GM21576 (cell line): ENCODE data around the gene ARID3A.
A peak's percentile ranks its signal among the peaks of the same experiment; 100 is the strongest.
"Not testable (repeated sequence)": the region's sequence is repeated elsewhere in the genome, so short reads cannot be mapped to it uniquely, and the experiment has no call there.

Source experiments
- ATAC-seq: cut with Tn5 transposase; IDR thresholded peaks from one replicate; pipeline ENCODE4 v1.9.1; 2021; ENCODE audit warnings: mild to moderate bottlenecking, moderate library complexity; ENCODE audit not compliant: unreplicated experiment

The ARID3A gene

DNA sequence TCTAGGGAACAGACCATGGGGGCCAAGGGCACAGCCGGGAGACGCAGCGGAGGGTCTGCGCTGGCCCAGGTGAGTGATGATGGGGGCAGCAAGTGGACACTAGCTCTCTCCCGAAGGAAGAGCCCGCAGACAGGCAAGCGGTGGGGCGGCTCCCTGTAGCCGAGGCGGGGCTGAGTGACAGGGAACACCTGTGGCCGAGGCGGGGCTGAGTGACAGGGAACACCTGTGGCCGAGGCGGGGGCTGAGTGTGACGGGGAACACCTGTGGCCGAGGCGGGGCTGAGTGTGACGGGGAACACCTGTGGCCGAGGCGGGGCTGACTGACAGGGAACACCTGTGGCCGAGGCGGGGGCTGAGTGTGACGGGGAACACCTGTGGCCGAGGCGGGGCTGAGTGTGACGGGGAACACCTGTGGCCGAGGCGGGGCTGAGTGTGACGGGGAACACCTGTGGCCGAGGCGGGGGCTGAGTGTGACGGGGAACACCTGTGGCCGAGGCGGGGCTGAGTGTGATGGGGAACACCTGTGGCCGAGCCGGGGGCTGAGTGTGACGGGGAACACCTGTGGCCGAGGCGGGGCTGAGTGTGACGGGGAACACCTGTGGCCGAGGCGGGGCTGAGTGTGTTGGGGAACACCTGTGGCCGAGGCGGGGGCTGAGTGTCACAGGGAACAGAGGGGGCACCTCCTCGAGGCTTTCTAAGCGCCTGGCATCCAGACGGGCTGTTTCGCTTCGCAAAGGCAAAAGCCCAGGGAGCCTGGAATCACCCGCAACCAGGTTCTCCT, 34.2 kb upstream of the ARID3A start:
- ATAC-seq, result not testable (repeated sequence)

DNA sequence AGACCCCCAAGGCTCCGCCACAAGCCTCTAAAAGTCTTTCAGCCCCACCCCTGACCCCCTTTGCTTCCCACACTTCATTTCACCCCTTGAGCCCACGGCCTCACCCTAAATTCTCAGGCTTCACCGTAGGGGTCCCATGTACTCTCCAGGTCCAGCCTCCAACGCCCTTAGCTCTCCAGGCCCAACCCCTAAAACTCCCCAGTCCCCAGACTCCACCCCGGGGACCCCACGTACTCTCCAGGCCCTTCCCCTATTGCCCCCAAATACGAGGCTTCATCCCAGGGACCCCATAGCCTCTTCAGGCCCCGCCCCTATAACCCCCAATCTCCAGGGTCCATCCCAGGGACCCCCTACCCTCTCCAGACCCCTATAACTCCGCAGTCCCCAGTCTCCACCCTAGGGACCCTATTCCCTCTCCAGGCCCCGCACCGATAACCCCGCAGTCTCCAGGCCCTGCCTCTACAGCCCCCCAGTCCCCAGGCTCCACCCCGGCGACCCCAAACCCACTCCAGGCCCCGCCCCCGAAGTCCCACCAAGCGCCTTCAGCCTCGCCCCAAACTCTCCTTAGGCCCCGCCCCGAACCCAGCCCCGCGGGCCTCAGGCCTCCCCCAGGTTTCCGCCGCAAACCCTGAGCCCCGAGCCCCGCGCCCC, 33.5 kb upstream of the ARID3A start:
- no peak for ATAC-seq

DNA sequence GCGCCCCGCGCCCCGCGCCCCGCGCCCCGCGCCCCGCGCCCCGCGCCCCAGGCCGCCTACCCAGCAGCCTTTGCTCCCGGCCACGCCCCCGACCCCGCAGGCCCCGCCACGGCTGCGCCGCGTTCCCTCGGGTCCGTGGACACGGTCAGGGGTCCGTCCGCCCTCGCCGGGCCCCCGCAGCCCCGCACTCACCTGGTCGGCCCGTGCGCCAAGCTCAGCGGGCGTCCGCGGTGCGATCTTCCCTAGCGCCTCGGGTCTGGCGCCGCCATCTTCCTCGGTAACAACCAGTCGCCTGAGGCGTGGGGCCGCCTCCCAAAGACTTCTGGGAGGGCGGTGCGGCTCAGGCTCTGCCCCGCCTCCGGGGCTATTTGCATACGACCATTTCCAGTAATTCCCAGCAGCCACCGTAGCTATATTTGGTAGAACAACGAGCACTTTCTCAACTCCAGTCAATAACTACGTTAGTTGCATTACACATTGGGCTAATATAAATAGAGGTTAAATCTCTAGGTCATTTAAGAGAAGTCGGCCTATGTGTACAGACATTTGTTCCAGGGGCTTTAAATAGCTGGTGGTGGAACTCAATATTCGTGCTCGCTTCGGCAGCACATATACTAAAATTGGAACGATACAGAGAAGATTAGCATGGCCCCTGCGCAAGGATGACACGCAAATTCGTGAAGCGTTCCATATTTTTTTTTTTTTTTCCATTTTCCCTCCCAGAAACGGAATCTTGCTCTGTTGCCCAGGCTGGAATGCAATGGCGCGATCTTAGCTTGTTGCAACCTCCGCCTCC, 32.7 kb upstream of the ARID3A start, which contains the start of the genes MED16 and RNU6-9:
MED16 (minus strand) TSS at position 294 of the 796 bp plus-strand sequence. CDS start 2,056 bp downstream, outside the sequence.
RNU6-9 (plus strand) TSS at position 591 of the 796 bp plus-strand sequence.
- peak; percentile 79 for ATAC-seq

DNA sequence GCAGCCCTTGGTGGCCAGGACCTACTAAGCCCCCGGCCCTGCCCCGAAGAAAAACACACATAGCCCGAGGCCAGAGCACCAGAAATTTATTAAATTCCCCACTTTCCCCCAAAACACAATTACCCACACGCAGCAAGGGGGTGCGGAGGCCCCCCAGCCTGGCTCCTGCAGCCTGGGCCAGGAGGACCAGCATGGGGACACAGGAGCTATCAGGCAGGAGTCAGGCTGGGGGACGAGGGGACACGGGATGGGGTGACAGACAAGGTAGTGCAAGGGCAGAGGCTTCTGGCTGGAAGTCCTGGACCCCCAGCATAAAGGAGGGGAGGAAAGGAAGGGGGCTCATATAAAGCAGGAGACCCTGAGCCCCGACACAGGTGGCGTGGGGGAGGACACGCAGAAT, 29.4 kb upstream of the ARID3A start:
- no peak for ATAC-seq

DNA sequence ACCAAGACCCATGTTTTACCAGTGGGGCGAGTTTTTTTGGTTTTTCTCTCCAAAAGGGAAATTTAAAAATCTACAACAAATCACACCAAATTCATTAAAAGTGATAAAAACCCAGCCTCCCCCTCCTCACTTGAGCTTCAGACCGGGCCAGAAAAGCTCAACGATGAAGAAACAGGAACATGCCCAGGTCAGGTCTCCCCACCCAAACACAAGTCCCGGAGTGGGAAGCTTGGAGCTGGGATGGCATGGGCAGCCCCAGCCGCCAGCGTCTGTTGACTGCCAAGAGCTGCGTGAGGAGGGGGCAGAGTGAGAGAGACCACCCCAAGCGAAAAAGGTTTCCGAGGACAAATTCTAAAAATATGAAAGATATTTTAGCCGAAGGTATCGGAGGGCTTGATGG, 28.8 kb upstream of the ARID3A start:
- ATAC-seq, result no peak

DNA sequence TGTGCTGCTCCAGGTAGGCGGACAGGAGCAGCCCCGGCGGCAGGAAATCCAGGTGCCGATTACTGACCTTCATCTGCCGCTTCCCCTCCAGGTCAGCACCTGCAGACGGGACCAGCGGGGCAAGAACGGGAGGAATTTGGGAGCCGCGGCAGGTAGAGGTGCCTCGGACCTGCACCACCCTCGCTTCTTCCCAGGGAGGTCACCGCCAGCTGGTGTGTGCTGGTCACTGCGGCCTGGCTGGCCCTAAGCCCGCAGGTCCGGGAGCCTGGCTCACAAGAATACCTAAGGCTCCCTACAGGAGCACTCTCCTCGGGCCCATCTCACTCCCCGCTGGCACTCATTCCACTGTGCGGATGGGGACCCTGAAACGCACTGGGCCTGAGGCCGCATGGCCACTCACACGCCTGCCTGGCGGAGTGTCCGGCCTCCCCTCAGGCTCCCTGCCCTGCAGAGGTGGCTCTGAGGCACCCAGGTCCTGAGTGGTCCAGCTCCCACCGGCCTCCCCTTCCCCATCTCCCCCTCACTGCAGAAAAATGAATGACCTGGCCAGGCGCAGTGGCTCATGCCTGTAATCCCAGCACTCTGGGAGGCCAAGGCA, 28.3 kb upstream of the ARID3A start:
- no peak for ATAC-seq

DNA sequence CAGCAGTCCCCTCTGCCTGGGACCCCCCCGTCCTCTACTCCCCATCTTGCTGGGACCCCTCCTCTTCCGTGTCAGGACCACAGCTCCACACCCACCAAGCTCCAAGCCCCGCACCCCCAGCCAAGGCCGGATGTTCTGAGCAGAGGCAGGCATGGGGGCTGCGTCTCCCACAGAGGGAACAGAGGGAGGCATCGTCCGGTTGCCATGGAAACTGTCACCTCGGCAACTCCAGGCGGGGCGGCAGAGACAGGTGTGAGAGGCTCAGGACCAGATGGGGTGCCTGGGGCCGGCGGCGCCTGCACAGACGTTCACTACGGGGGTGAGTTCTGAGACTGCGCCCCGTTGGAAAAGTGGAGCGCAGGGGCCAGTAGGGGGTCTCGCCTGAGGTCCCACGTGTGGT, 27.2 kb upstream of the ARID3A start:
- no peak for ATAC-seq

DNA sequence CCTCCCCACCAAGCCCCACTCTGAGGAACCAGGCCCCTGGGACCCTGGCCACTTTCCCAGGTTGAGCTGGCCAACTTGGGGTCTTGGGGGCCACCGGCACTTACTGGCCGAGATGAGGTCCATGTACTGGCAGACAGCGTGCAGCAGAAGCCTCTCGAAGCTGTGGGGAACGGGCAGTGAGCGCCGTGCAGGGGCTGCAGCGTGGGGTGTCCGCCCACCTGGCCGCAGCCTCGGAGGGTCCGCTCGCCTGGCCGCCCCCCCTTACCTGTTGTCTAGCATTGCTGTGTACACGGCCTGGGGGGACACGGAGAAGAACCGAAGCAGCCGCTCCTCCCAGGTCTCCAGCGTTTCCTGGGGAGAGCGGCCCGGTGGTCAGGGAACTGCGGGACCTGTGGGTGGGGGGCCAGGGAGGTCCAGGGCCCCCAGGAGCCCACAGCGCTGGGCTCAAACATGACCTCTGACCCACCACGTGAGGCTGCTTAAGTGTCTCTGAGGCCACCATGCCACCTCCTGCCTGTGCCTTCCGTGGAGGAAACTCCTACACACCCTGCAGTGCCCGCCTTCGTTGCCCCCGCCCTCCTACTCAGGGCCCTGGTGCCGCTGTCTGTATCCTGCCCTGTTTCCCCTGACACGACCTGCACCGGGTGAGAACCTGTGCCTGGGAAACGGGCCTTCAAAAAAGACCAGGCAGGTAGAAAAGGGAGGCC, 26.3 kb upstream of the ARID3A start:
- ATAC-seq, result no peak

DNA sequence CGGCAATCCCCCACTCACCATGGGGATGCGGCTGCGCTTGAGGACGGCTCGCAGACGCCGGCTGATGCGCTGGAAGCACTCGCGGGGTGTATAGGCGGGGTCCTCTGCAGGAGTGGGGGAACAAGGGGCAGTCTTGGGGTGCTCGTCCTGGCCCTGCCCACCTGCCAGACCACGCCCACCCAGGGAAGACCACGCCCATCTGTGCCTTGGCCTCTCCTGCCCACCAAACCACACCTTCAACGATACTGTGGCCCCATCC, 25.9 kb upstream of the ARID3A start:
- ATAC-seq, result no peak

DNA sequence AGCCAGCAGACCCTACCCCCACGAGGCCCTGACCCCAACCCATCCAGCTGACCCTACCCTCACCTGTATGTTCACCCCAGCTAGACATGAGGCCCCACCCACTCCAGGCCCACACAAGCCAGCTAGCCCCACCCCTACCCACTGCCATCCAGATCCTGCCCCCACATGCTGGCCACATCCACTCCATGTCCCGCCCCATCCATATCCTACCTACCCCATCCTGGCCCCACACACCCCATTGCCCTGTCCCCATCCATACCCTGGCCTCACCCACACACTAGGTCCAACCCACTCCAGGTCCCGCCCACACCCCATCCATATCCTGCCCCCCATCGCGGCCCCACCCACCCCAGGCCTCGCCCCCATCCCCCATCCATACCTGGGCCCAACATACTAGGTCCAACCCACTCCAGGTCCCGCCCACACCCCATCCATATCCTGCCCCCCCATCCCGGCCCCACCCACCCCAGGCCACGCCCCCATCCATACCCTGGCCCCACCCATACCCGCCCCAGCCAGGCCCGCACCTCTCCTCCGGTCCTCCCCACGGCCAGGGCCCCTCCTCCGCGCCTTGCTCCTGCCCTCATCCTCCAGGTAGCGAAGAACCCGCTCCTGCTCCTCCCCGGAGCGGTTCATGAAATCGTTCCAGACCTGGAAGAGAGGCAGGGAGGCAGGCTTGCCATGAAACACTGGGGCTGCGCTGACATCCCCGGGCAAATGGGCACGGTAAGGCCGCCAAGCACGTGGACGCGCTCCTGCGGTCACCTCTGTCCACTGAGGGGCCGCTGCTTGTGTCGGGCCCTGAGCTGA, 25.3 kb upstream of the ARID3A start:
- ATAC-seq, result no peak

DNA sequence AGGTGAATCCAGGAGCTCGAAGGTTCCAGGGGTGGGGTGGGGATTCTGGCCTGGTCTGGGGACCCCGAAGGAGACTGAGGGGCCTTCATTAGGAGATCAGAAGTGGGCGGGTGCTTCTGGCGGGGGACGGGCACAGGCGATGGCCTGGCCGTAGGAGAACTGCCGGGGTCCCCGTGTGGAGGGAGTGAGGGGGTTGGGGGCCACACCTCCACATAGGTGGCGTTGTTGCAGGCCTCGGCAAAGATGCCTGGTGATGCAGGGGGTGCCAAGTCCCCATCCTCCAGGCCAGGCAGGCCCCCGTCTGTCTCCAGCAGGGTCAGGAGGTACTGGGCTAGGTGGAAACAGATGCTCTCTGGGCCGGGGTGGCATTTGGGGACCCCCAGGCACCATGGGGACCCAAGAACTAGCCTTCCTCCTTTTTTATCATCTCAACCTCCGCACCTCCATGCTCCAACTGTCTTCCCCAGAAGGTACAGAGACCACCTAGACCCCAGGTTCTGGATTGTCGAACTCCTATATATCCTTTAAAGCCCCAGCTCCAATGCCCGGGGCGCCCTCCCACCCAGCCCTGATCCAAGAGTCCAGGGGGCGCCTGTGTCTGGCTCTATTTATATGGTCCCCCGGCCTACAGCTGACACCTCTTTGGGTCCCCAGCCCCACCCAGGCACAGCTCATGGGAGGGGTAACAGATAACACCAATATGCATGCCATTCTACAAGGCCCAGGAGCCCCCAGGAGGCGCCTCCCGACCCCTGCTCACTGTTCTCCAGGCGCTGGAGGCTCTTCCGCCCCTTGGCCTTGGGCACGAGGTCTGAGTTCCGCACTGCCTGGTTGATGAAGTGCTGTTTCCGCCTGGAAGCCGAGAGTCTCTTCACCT, 24.4 kb upstream of the ARID3A start:
- ATAC-seq, result no peak

DNA sequence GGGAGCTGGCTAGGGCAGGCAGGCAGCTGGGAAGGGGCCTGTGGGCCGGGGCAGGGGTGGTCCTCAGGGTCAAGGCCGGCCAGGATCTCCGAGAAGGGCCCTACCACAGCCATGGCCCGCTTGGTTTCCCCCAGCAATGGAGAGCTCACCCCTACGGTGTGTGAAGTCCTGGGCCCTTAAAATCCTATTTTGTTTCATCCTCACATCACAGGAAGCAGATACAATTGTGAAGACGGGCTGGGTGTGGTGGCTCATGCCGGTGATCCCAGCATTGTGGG, 23.8 kb upstream of the ARID3A start:
- ATAC-seq, result no peak

DNA sequence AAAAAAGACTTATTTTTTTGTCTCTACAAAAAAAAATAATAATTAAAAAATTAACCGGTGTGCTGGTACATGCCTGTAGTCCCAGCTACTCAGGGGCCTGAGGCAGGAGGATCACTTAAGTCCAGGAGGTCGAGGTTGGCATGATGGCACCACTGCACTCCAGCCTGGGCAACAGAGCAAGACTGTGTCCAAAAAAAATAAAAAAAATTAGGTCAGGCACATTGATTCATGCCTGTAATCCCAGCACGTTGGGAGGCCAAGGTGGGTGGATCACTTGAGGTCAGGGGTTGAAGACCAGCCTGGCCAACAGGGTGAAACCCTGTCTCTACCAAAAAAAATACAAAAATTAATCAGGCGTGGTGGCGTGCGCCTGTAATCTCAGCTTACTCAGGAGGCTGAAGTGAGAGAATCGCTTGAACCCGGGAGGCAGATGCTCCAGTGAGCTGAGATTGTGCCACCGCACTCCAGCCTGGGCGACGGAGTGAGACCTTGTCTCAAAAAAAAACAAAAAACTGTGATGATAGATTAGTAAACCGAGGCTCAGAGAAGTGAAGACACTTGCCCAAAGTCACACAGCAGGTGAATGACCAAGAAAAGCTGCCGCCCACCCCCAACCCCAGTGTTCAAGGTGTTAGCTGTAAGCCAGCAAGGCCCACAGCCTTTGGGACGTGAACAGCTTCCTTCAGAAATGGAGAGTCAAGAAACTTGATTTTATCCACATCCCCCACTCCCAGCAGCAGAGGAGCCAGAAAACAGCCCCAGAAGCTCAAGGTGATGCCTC, 23.2 kb upstream of the ARID3A start:
- no peak for ATAC-seq

DNA sequence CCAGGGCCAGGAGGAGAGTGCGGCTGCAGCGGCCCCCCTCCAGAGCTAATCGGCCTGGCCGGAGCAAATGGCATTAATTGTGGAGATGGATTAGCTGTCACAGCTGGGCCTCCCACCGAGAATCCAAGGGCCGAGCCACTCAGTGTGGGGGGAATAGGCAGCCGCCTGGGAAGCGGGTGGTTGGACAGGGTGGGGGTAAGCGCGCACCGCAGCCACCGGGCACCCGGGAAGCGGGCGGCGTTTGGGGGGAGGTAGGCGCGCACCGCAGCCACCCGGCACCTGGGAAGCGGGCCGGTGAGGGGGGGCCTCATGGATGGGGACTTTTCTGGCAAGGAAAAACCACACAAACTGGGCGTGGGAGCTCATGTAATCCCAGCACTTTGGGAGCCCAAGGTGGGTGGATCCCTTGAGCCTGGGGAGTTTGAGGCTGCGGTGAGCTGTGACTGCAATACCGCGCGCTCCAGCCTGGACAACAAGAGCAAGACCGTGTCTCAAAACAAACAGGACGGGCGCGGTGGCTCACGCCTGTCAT, 22.5 kb upstream of the ARID3A start:
- no peak for ATAC-seq

DNA sequence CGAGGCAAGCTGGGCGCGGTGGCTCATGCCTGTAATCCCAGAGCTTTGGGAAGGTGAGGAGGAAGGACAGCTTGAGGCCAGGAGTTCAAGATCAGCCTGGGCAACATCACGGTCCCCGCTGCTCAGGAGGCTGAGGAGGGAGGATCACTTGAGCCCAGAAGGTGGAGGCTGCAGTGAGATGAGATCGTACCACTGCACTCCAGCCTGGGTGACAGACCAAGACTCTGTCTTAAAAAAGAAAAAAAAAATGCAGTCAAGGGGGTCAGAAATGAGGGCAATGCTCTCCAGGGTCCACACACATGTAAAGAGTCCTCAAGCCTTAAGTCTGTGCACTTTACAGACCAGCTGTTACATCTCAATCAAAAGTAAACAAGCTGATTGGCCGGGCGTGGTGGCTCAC, 21.3 kb upstream of the ARID3A start:
- ATAC-seq, result no peak

DNA sequence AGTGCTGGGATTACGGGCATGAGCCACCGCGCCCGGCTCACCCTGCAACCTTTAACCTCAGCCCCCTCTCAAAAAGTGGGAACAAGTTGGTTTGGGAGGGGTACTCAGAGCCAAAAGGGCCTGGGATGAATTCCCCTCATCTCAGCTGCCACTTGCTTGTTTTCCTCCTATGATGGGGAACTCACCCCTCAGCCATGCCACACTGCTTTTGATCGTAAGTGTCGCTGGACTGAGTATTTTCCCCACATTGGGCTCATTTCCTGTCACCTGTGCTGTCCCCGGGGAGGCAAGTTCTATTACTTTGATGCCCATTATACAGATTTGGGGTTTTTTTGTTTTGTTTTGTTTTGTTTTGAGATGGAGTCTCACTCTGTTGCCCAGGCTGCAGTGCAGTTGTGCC, 19.4 kb upstream of the ARID3A start:
- ATAC-seq, result no peak

DNA sequence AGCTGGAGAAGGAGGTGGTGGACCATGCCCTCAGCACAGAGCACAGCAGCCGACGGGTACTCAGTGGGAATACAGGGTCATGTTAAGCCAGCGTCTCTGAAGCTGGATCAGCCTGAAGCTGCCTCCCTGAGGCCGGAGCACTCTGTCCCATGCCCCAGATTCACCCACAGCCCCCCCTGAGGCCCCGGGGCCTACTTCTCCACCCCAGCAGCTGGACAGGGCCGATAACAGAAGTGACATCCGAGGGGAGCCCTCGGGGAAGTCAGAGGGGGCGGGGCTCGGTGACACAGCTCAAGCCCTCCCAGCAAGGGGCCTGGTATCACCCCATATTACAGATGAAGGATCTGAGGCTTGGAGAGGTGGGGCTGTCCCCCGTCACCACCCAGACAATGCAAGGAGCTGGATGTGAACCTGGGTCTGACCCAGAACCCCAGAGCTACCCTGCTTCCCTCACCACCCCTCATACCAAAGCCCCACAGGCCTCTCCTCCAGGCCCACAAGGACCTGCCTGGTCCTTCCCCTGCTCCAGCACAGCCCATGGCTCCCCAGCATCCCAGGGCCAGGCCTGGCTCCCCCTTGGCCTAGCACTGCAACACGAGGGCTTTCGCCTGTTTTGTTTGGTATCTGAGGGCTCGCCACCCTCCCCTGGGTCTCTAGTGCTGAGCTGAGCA, 18.5 kb upstream of the ARID3A start:
- ATAC-seq, result no peak
